K562 (cell line): ENCODE results near the gene PIK3C2B. TPM values are rescaled to one million over a fixed set of nuclear protein-coding genes. Genes with fewer than 3 reads are reported as not detected.
A peak's percentile ranks its signal among the peaks of the same experiment; 100 is the strongest.

ENCODE experiments used
- BDP1 ChIP-seq: IDR thresholded peaks from 3 replicates; pipeline ENCODE4 v1.6.1; 2011; ENCODE audit not compliant: insufficient read length, insufficient read depth
- BRF1 ChIP-seq: IDR thresholded peaks from 3 replicates; pipeline ENCODE4 v1.6.1; 2011; ENCODE audit warnings: borderline replicate concordance, mild to moderate bottlenecking; ENCODE audit not compliant: insufficient read length; ENCODE audit errors: extremely low read depth
- CEBPB ChIP-seq: fragments of 450-650 bp; IDR thresholded peaks from 2 replicates; pipeline ENCODE4 v1.6.1; 2016; ENCODE audit warnings: missing genetic modification characterization, missing compliant biosample characterization
- CREB1 ChIP-seq, 2 experiments: sonication (generic) in 1 of 2; formaldehyde crosslinking in 1 of 2; IDR thresholded peaks; 2 replicates each; pipeline versions ENCODE4 v1.6.1 to v1.8.0; 2012 to 2022; ENCODE audit warnings: inconsistent platforms in 1 of 2, mild to moderate bottlenecking in 1 of 2, missing genetic modification reagents in 1 of 2, moderate library complexity in 1 of 2
- EWSR1 ChIP-seq: fragments of 450-650 bp; IDR thresholded peaks from 2 replicates; pipeline ENCODE4 v1.6.1; 2018; ENCODE audit warnings: borderline replicate concordance, mild to moderate bottlenecking, low read depth, moderate library complexity; ENCODE audit not compliant: partially characterized antibody
- FIP1L1 ChIP-seq: fragments of 200-400 bp; formaldehyde crosslinking; IDR thresholded peaks from 2 replicates; pipeline ENCODE4 v1.6.1; 2018; ENCODE audit warnings: mild to moderate bottlenecking, low read depth, low read length; ENCODE audit not compliant: poor library complexity, severe bottlenecking
- FOS ChIP-seq: IDR thresholded peaks from 3 replicates; pipeline ENCODE4 v1.6.1; 2011; ENCODE audit not compliant: insufficient read length; ENCODE audit errors: extremely low read depth
- HDAC1 ChIP-seq, 2 experiments: fragments of 450-650 bp; IDR thresholded peaks; 2 replicates each; pipeline ENCODE4 v1.6.1; 2016 to 2017; ENCODE audit warnings: inconsistent platforms in 1 of 2, mild to moderate bottlenecking in 1 of 2, moderate library complexity in 1 of 2
- HDAC8 ChIP-seq: fragments of 450-650 bp; IDR thresholded peaks from 2 replicates; pipeline ENCODE4 v1.6.1; 2016; ENCODE audit warnings: mild to moderate bottlenecking, missing genetic modification characterization, moderate library complexity, missing compliant biosample characterization
- HSF4 ChIP-seq: fragments of 250-450 bp; sonication (Bioruptor Pico); IDR thresholded peaks from 2 replicates; pipeline ENCODE4 v2.1.2; 2022; ENCODE audit warnings: mild to moderate bottlenecking, moderate library complexity, borderline replicate concordance
- L3MBTL2 ChIP-seq: fragments of 450-650 bp; IDR thresholded peaks from 2 replicates; pipeline ENCODE4 v1.6.1; 2016; ENCODE audit warnings: mild to moderate bottlenecking, moderate library complexity
- MAFF ChIP-seq: IDR thresholded peaks from 2 replicates; pipeline ENCODE4 v1.6.1; 2012; ENCODE audit warnings: low read length, improper control_type of control experiment
- MAZ ChIP-seq, 2 experiments: fragments of 450-650 bp in 1 of 2; sonication (generic) in 1 of 2; formaldehyde crosslinking; IDR thresholded peaks in 1 of 2; conservative IDR thresholded peaks in 1 of 2; 2 replicates each; pipeline versions ENCODE4 v1.4.0 to v1.5.0; 2020; ENCODE audit warnings: mild to moderate bottlenecking in 1 of 2, missing genetic modification reagents in 1 of 2
- MCM3 ChIP-seq: fragments of 450-650 bp; IDR thresholded peaks from 2 replicates; pipeline ENCODE4 v1.6.1; 2016
- MEF2A ChIP-seq: IDR thresholded peaks from 2 replicates; pipeline ENCODE4 v1.6.1; 2011; ENCODE audit warnings: low read depth, mild to moderate bottlenecking, low read length, moderate library complexity; ENCODE audit not compliant: control insufficient read depth
- NFIC ChIP-seq: fragments of 450-650 bp; IDR thresholded peaks from 2 replicates; pipeline ENCODE4 v1.6.1; 2017; ENCODE audit warnings: mild to moderate bottlenecking, inconsistent platforms
- PCBP2 ChIP-seq: fragments of 200-400 bp; formaldehyde crosslinking; IDR thresholded peaks from 2 replicates; pipeline ENCODE4 v1.6.1; 2018; ENCODE audit warnings: low read length, low read depth, mild to moderate bottlenecking, moderate library complexity; ENCODE audit not compliant: poor library complexity, severe bottlenecking
- POU5F1 ChIP-seq: fragments of 150-350 bp; IDR thresholded peaks from 2 replicates; pipeline ENCODE4 v1.6.1; 2014; ENCODE audit warnings: borderline replicate concordance, low read length, low read depth, mild to moderate bottlenecking; ENCODE audit not compliant: partially characterized antibody
- RBM15 ChIP-seq: fragments of 200-400 bp; formaldehyde crosslinking; IDR thresholded peaks from 2 replicates; pipeline ENCODE4 v1.6.1; 2018; ENCODE audit warnings: mild to moderate bottlenecking, low read length, moderate library complexity; ENCODE audit not compliant: insufficient read depth
- SMARCA5 ChIP-seq: fragments of 450-650 bp; IDR thresholded peaks from 2 replicates; pipeline ENCODE4 v1.6.1; 2016
- U2AF1 ChIP-seq: fragments of 200-400 bp; formaldehyde crosslinking; optimal IDR thresholded peaks from 2 replicates; pipeline ENCODE3; 2017; ENCODE audit warnings: mild to moderate bottlenecking, low read depth, low read length, moderate library complexity
- WHSC1 ChIP-seq: IDR thresholded peaks from one replicate; pipeline ENCODE4 v1.6.1; 2012; ENCODE audit warnings: low read length, control low read depth, inconsistent platforms
- ZBTB34 ChIP-seq: fragments of 250-450 bp; sonication (Bioruptor Pico); IDR thresholded peaks from 2 replicates; pipeline ENCODE4 v1.8.0; 2021; ENCODE audit warnings: mild to moderate bottlenecking, moderate library complexity
- ZC3H4 ChIP-seq: sonication (generic); formaldehyde crosslinking; IDR thresholded peaks from 2 replicates; pipeline ENCODE4 v1.9.0; 2021; ENCODE audit warnings: missing genetic modification reagents, borderline replicate concordance
- ZKSCAN3 ChIP-seq: fragments of 250-450 bp; sonication (Bioruptor Pico); IDR thresholded peaks from 2 replicates; pipeline ENCODE4 v1.4.0; 2020
- ZNF57 ChIP-seq: fragments of 450-650 bp; formaldehyde crosslinking; IDR thresholded peaks from 2 replicates; pipeline ENCODE4 v1.4.0; 2020; ENCODE audit warnings: mild to moderate bottlenecking, moderate library complexity
- polyA plus RNA-seq, 8 experiments: library from polyadenylated mRNA; depleted of rRNA in 4 of 8; stranded (reverse) in 5 of 8; unstranded in 3 of 8; fragments of >200 nt; fragmentation: Nextera tagmentation in 2 of 8; fragmentation: Illumina TruSeq in 1 of 8; extraction: Ambion mirVana in 2 of 8; extraction: Trizol in 1 of 8; gene quantifications; 2 replicates each; pipeline versions ENCODE4 v1.2.1 to v1.2.3, GENCODE V29; 2011 to 2014; ENCODE audit warnings: inconsistent platforms in 1 of 8, missing spikeins in 1 of 8
- total RNA-seq, 7 experiments: library from RNA; depleted of rRNA in 6 of 7; stranded (reverse); fragments of >200 nt in 6 of 7; fragmentation: Illumina TruSeq in 2 of 7; extraction: Trizol in 2 of 7; gene quantifications; 2 replicates each; pipeline versions ENCODE4 v1.2.1 to v1.2.3, GENCODE V29; 2011 to 2021; ENCODE audit warnings: low replicate concordance in 1 of 7

PIK3C2B gene
- total and polyA plus RNA-seq, 9 of the 15 experiments (the other 6 are each of a cell fraction or from before 2014, with no cell fraction given): 0.10 to 2.9 (median 0.72) TPM

GRCh38 chr1:204465546-204466415 is 28.8 kb downstream of the PIK3C2B start (continued):
- TF ChIP-seq ZC3H4 (CRISPR knock-in tag) (no peak), MAZ (CRISPR knock-in tag; conservative IDR thresholded peaks at IDR 0.05 in 1 of 2, IDR thresholded peaks at IDR 0.05 in 1 of 2) (no peak; a peak in 2 of 4 replicates), MCM3 (no peak), SMARCA5 (no peak), FIP1L1 (no peak), FOS (no peak), HDAC8 (peak; percentile 64; the same call in 1 of the 2 replicates), CEBPB (tag) (no peak), RBM15 (no peak), L3MBTL2 (peak; percentile 90), BRF1 (no peak), ZNF57 (0 out of 2 replicates have a peak, but pooled peaks have one; percentile 56), ZKSCAN3 (CRISPR knock-in tag) (no peak), BDP1 (no peak), HSF4 (CRISPR knock-in tag) (no peak), POU5F1 (no peak), WHSC1 (no peak), CREB1 (IDR thresholded peaks at IDR 0.05) (no peak), CREB1 (CRISPR knock-in tag; IDR thresholded peaks at IDR 0.05) (no peak), U2AF1 (no peak), EWSR1 (no peak), MAFF (no peak), HDAC1 (IDR thresholded peaks at IDR 0.05) (no peak), ZBTB34 (CRISPR knock-in tag) (no peak), MEF2A (peak; percentile 45; the same call in 1 of the 2 replicates), PCBP2 (no peak), NFIC (no peak)
